Activated naive CD4-positive, alpha-beta T cell treated with anti-CD3 and anti-CD28 coated beads, Interleukin-2, amount 10 ng/mL, durations not matched to agents 7 days and 5 days (primary cell): ENCODE data around the gene TBX18.

Source experiments
- CTCF ChIA-PET: fragments of 350-600 bp; sonication (Branson Sonifier 250); formaldehyde crosslinking; loops from one replicate; lab custom pipeline; 2021; ENCODE audit warnings: antibody characterized with exemption; lab: Charles Lee
- DNase-seq: peaks from one replicate; pipeline ENCODE4 v3.0.0-alpha.2; 2020
- H3K27ac Mint-ChIP-seq: one replicate; pipeline ENCODE4 v1.8.0; 2021; ENCODE audit warnings: mild to moderate bottlenecking, moderate library complexity, mixed read lengths
- H3K27me3 Mint-ChIP-seq: one replicate; pipeline ENCODE4 v1.8.0; 2021; ENCODE audit warnings: mild to moderate bottlenecking, mixed read lengths
- H3K36me3 Mint-ChIP-seq: one replicate; pipeline ENCODE4 v1.8.0; 2021; ENCODE audit warnings: mixed read lengths
- H3K4me1 Mint-ChIP-seq: one replicate; pipeline ENCODE4 v1.8.0; 2021; ENCODE audit warnings: mixed read lengths
- H3K4me3 Mint-ChIP-seq: one replicate; pipeline ENCODE4 v1.8.0; 2021; ENCODE audit warnings: mild to moderate bottlenecking, moderate library complexity, mixed read lengths
- H3K9me3 Mint-ChIP-seq: one replicate; pipeline ENCODE4 v1.8.0; 2021; ENCODE audit warnings: mixed read lengths

The TBX18 gene

DNA sequence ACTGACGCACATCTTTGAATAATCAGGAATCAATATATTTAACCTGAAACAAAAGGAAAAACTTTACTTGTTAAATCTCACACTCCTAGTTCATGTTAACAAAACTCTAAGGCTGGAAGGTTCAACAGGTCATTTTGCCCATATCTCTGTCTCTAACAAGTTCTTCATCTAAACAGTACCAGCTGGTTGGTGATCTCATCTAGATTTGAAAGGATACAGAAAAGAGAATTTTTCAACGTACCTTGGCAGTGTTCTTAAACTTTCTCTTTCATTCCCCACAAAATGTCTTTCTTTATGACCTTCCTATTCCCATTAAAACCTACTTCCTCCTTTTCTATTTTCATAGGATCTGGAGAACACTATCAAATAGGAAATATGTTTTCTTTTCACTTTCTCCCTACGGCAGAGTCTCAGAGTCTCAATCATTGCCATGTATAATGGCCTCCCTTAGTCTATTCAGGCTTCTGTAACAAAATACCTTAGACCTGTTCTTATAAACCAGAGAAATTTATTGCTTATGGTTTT lies 111.3 kb downstream of the TBX18 start:
- Mint-ChIP-seq H3K27me3 (no peaks in the 10 kb centered on the region), H3K9me3 (no peaks in the 10 kb centered on the region), H3K36me3 (no peaks in the 10 kb centered on the region)

DNA sequence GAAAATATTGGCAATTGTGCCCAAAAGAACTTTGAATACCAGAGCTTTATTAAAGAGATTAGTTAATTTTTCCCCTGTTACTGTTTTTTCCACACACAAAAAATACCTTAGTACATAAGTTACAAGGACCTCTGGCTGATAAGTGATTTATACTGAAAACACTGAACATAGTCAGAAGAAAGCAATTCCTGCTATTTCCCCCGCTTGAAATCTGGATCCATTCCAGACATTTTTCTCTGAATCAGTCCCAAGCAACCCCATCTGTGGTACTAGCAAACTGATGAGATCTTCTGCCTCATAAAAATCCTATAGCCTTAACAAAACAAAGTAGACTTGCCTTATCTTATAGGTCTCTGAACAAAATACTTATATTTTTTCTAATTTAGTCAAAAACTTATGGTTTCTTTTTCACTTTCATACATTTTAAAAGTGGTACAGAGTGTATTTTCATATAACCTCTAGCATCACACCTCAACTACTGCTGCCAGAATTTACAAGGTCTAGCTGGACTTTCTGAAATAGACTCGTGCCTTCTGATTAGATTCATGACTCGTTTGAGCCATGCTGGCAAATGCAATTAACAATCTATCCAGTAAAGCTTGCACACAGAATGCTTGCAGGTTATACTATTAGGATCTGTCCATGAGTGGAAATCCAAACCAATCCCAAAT lies 111.9 kb downstream of the TBX18 start:
- Mint-ChIP-seq H3K9me3 (no peaks in the 10 kb centered on the region), H3K4me1 (no peaks in the 10 kb centered on the region), H3K36me3 (no peaks in the 10 kb centered on the region), H3K4me3 (no peak overlapping the region), H3K27ac (no peak overlapping the region), H3K27me3 (no peaks in the 10 kb centered on the region)
- no peak for DNase-seq
- CTCF ChIA-PET, result no interaction called here

More for the DNA sequence above, 111.3 kb downstream of the TBX18 start:
- Mint-ChIP-seq H3K4me1 (no peaks in the 10 kb centered on the region), H3K27ac (no peak overlapping the region), H3K4me3 (no peak overlapping the region)
- CTCF ChIA-PET, result no interaction called here
- no peak for DNase-seq

DNA sequence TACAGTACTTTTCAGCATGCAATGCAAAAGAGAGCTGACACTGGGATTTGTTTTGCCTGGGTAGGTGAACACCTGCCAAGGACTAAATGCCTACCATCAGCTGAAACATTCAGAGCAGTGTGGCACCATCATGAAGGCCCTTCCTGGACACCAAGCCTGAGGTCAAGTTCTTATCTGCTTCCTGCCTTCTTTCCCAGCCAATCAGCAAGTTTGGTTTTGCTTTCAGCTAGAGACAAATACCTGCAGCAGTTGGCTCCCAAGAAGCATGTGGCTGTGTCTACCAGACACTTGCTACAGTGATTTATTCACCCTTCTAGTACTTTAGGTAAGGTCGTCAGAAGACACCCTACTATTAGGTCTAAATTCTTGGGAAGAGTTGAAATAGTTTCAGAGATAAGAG lies 112.8 kb downstream of the TBX18 start:
- no peaks in the 10 kb centered on the region for H3K36me3 Mint-ChIP-seq
- H3K27ac Mint-ChIP-seq, result no peak overlapping the region
- H3K27me3 Mint-ChIP-seq, result no peaks in the 10 kb centered on the region
- no peaks in the 10 kb centered on the region for H3K9me3 Mint-ChIP-seq
- CTCF ChIA-PET, result no interaction called here
- no peak overlapping the region for H3K4me3 Mint-ChIP-seq
- DNase-seq, result no peak
- H3K4me1 Mint-ChIP-seq, result no peaks in the 10 kb centered on the region

DNA sequence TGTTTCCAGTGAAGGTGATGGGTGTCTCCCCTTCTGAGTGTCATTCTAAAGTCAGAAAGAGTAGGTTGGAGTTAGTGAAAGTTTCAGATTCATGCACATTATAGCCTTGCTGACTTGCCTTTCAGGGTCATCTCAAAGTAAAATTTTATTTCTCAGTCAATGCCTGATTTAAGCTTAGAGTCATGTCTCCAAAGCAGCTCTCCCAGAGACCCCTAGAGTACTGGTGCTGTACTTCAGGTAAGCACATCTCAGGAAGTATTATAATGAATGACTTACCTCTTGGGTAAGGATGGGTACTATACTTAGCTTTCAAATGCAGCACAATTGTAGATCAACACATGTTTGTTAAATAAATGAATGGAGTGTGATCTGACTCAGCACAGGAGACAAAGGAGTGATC lies 116.0 kb downstream of the TBX18 start:
- no peak for DNase-seq
- Mint-ChIP-seq H3K4me1 (no peaks in the 10 kb centered on the region), H3K36me3 (no peaks in the 10 kb centered on the region), H3K9me3 (no peaks in the 10 kb centered on the region), H3K27ac (no peak overlapping the region), H3K4me3 (no peak overlapping the region), H3K27me3 (no peaks in the 10 kb centered on the region)
- CTCF ChIA-PET, result no interaction called here

DNA sequence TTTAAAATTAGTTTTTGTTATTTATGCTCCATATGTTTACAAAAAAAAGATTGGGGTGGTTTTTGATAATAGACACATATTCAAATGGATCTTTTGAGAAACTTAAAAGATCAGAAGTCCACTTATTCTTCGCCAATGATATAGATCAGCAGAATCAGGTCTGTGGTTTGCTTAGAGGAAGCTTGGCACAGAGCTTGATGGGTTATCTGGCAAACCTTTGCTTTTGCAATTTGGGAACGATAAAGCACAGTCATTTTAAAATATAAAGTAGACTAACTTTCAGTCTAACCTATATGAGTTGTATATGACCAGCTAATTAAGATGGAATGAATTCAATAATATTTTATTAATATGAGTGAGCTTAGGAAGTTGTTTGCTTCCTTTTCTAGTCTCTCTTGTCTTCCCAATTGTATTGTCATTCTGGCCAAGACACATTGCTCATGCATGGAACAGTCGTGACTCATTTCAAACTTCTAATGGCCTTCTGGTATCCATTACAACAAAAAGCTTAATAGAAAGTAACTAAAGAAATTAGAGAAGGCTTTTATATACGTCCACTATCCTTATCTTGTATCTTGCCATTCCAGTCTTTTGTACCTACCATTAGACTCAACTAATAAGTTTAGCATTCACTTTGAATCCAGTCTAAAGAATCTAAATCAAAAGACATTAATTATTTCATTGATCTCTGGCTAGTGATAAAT lies 118.7 kb downstream of the TBX18 start:
- no peak overlapping the region for H3K4me3 Mint-ChIP-seq
- H3K27ac Mint-ChIP-seq, result no peak overlapping the region
- no peaks in the 10 kb centered on the region for H3K9me3 Mint-ChIP-seq
- no peaks in the 10 kb centered on the region for H3K27me3 Mint-ChIP-seq
- H3K36me3 Mint-ChIP-seq, result no peaks in the 10 kb centered on the region
- CTCF ChIA-PET, result no interaction called here
- DNase-seq, result no peak
- no peaks in the 10 kb centered on the region for H3K4me1 Mint-ChIP-seq

DNA sequence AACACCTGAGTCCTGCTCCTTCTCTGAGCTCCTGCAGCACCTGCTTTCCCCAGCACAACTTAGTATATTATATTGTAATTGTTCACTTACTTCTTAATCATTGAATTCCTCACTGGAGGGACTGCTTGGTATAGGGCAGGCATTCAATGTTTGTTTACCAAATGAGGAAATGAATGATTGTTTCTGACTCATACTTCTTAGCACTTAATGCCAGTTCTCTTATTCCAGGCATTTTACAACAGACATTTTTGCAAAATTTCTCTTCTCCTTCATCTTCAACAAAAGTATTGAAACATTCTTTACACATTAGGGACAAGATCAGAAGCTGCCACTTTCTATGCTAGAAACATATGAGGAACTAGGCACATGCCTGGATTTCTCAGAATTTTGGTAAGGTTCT lies 119.4 kb downstream of the TBX18 start:
- H3K36me3 Mint-ChIP-seq, result no peaks in the 10 kb centered on the region
- H3K4me3 Mint-ChIP-seq, result no peak overlapping the region
- no peak overlapping the region for H3K27ac Mint-ChIP-seq
- H3K4me1 Mint-ChIP-seq, result no peaks in the 10 kb centered on the region
- H3K9me3 Mint-ChIP-seq, result no peaks in the 10 kb centered on the region
- no peaks in the 10 kb centered on the region for H3K27me3 Mint-ChIP-seq
- CTCF ChIA-PET, result no interaction called here
- no peak for DNase-seq

DNA sequence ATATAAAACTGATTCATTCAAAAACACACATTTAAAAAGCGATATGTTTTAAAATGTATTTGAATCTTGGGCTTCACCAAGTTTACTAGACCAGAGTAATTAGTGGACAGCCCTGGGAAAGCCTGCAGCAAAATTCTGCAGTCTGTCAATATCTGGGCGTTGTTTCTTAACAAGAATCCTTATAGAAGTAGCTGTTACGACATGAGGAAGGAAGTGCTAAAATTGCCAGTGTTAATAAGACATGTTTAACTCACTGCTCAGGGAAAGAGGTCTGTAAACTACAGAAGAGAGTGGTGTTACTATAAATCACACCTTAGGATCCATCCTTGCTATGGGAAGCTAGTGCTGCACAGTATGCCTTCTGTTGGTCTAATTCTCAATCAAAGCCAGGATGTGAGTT lies 120.6 kb downstream of the TBX18 start:
- CTCF ChIA-PET, result no interaction called here
- DNase-seq, result no peak
- H3K9me3 Mint-ChIP-seq, result no peaks in the 10 kb centered on the region
- H3K4me1 Mint-ChIP-seq, result no peaks in the 10 kb centered on the region
- H3K36me3 Mint-ChIP-seq, result no peaks in the 10 kb centered on the region
- no peak overlapping the region for H3K27ac Mint-ChIP-seq
- no peak overlapping the region for H3K4me3 Mint-ChIP-seq
- H3K27me3 Mint-ChIP-seq, result no peaks in the 10 kb centered on the region

DNA sequence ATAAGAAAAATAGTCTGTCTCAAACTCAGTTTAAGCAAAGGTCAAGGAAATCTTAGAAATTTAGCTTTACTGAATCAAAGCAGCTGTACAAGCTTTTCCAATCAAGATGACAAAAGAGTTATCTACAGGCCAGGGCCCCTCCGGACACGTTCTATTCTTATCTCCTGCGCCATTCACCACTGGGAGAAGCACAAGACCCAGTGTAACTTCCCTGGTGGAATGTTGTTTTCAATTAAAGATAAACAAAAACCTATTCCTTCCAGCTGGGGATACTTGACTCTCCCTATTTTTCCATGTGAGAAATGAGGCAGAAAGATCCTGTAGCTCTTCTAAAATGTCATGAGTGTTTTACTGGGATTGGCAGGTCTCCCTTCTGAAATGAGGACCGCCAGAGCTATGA lies 123.3 kb downstream of the TBX18 start:
- CTCF ChIA-PET, result no interaction called here
- Mint-ChIP-seq H3K9me3 (no peaks in the 10 kb centered on the region), H3K4me3 (no peak overlapping the region), H3K36me3 (no peaks in the 10 kb centered on the region), H3K27ac (no peak overlapping the region), H3K27me3 (no peaks in the 10 kb centered on the region), H3K4me1 (no peaks in the 10 kb centered on the region)
- no peak for DNase-seq

DNA sequence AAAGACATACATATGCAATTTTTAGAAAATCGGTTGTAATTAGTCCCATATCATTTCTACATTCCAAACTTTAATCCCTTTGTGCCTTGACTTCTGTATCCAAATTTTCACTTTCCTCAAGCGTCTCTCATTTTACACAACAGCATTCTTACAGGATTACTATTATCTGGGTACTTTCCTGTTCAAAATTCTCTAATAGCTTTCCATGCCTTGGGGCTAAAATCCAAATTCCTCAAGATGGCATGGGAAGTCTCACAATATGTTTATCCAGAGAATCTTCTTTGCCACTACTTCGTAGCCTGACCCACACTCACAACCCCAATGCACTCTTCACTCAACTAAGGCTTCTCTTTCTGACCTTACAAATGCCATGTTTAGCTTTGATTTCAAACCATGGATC lies 125.0 kb downstream of the TBX18 start:
- Mint-ChIP-seq H3K4me1 (no peaks in the 10 kb centered on the region), H3K27me3 (no peaks in the 10 kb centered on the region)
- CTCF ChIA-PET, result no interaction called here

DNA sequence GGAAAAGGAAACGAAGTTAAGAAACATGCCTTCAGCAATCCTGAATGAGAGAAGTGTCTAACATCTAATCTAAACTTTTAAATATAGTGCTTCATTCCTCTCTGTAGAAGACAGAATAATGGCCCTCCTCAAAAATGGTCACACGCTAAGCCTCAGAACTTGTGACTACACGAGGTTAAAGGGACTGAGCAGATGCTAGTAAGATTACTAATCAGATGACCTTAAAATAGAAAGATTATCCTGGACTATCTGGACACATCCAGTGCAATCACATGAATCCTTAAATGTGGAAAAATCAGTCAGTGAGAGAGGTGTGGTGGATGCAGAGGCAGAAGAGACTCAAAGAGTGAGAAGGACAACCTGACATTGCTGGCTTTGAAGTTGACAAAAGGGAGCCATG lies 126.1 kb downstream of the TBX18 start:
- Mint-ChIP-seq H3K4me1 (no peaks in the 10 kb centered on the region), H3K27ac (no peak overlapping the region), H3K36me3 (no peaks in the 10 kb centered on the region), H3K27me3 (no peaks in the 10 kb centered on the region), H3K9me3 (peaks cover 5% of the 10 kb centered on the region), H3K4me3 (no peak overlapping the region)
- DNase-seq, result no peak
- CTCF ChIA-PET, result no interaction called here

More for the DNA sequence above, 125.0 kb downstream of the TBX18 start:
- Mint-ChIP-seq H3K9me3 (no peaks in the 10 kb centered on the region), H3K27ac (no peak overlapping the region), H3K4me3 (no peak overlapping the region), H3K36me3 (no peaks in the 10 kb centered on the region)
- no peak for DNase-seq
